OCI-LY1 (cell line): Measurements from ENCODE around the gene CBLIF.
"Not testable (repeated sequence)": the region's sequence is repeated elsewhere in the genome, so short reads cannot be mapped to it uniquely, and the experiment has no call there.

ENCODE experiments used
- H2AFZ ChIP-seq: fragments of 200-600 bp; sonication (generic), shearing (Covaris generic); 2 replicates; pipeline ENCODE4 v1.6.0; 2014; ENCODE audit warnings: antibody characterized with exemption, mild to moderate bottlenecking, low read length
- H3F3A ChIP-seq: fragments of 200-600 bp; sonication (generic), shearing (Covaris generic); 2 replicates; pipeline ENCODE4 v1.6.0; 2014; ENCODE audit warnings: mild to moderate bottlenecking, antibody characterized with exemption, low read length, moderate library complexity; ENCODE audit not compliant: insufficient read depth
- H3K27ac ChIP-seq: fragments of 200-600 bp; sonication (generic); 2 replicates; pipeline ENCODE4 v1.5.1; 2014; ENCODE audit warnings: low read length, mixed run types, mild to moderate bottlenecking, low read depth; ENCODE audit not compliant: poor library complexity, severe bottlenecking
- H3K27me3 ChIP-seq: fragments of 200-600 bp; sonication (generic); 2 replicates; pipeline ENCODE4 v1.6.0; 2014; ENCODE audit warnings: antibody characterized with exemption, mild to moderate bottlenecking, low read length, moderate library complexity; ENCODE audit not compliant: insufficient read depth
- H3K36me3 ChIP-seq: fragments of 200-600 bp; sonication (generic); 2 replicates; pipeline ENCODE4 v1.6.1; 2014; ENCODE audit warnings: mild to moderate bottlenecking, antibody characterized with exemption, low read length, moderate library complexity, mixed read lengths; ENCODE audit not compliant: insufficient read depth
- H3K4me1 ChIP-seq: fragments of 200-600 bp; sonication (generic); 2 replicates; pipeline ENCODE4 v1.5.1; 2014; ENCODE audit warnings: mild to moderate bottlenecking, low read length, moderate library complexity; ENCODE audit not compliant: insufficient read depth, severe bottlenecking
- H3K4me2 ChIP-seq: fragments of 200-600 bp; sonication (generic), shearing (Covaris generic); 2 replicates; pipeline ENCODE4 v1.6.1; 2014; ENCODE audit warnings: low read length
- H3K4me3 ChIP-seq: fragments of 200-600 bp; sonication (generic); 2 replicates; pipeline ENCODE4 v1.5.1; 2014; ENCODE audit warnings: low read length, low read depth, mild to moderate bottlenecking, mixed read lengths; ENCODE audit not compliant: poor library complexity, severe bottlenecking
- H3K79me2 ChIP-seq: fragments of 200-600 bp; shearing (Covaris generic); 2 replicates; pipeline ENCODE4 v1.6.1; 2016; ENCODE audit warnings: mixed run types, low read length, mixed read lengths; ENCODE audit not compliant: insufficient read depth
- H3K9ac ChIP-seq: fragments of 200-600 bp; sonication (generic), shearing (Covaris generic); 2 replicates; pipeline ENCODE4 v1.6.1; 2014; ENCODE audit warnings: mild to moderate bottlenecking, low read length, mixed read lengths
- H3K9me2 ChIP-seq: fragments of 200-600 bp; sonication (generic), shearing (Covaris generic); 2 replicates; pipeline ENCODE4 v1.6.1; 2014; ENCODE audit warnings: low read depth, mild to moderate bottlenecking, low read length, mixed read lengths
- H3K9me3 ChIP-seq: fragments of 200-600 bp; shearing (Covaris generic); 2 replicates; pipeline ENCODE4 v1.6.1; 2014; ENCODE audit warnings: low read length, mixed read lengths
- H4K20me1 ChIP-seq: fragments of 200-600 bp; sonication (generic), shearing (Covaris generic); 2 replicates; pipeline ENCODE4 v1.6.0; 2016; ENCODE audit warnings: mild to moderate bottlenecking, low read length; ENCODE audit not compliant: insufficient read depth
- CTCF ChIP-seq: fragments of 200-600 bp; sonication (generic), shearing (Covaris generic); IDR thresholded peaks from 2 replicates; pipeline ENCODE4 v1.5.1; 2017; ENCODE audit warnings: mild to moderate bottlenecking, antibody characterized with exemption, low read length, moderate library complexity, mixed read lengths
- EZH2 ChIP-seq: fragments of 200-600 bp; sonication (generic), shearing (Covaris generic); IDR thresholded peaks from 2 replicates; pipeline ENCODE4 v1.8.0; 2017; ENCODE audit warnings: borderline replicate concordance, mixed run types, mild to moderate bottlenecking, antibody characterized with exemption, low read length, moderate library complexity, mixed read lengths

The CBLIF gene

GRCh38 chr11:59849129-59849528 lies 3.8 kb upstream of the CBLIF start:
- H3K27me3 ChIP-seq, result no peaks in the 10 kb centered on the region
- no peaks in the 10 kb centered on the region for H4K20me1 ChIP-seq
- H3K27ac ChIP-seq, result no peak overlapping the region
- no peaks in the 10 kb centered on the region for H3F3A ChIP-seq
- no peak overlapping the region for H2AFZ ChIP-seq
- no peaks in the 10 kb centered on the region for H3K36me3 ChIP-seq
- no peak overlapping the region for H3K4me3 ChIP-seq
- no peak for TF ChIP-seq EZH2
- no peak for TF ChIP-seq CTCF
- no peaks in the 10 kb centered on the region for H3K4me1 ChIP-seq
- H3K9ac ChIP-seq, result no peak overlapping the region
- H3K9me2 ChIP-seq, result no peaks in the 10 kb centered on the region
- no peaks in the 10 kb centered on the region for H3K79me2 ChIP-seq
- H3K9me3 ChIP-seq, result no peaks in the 10 kb centered on the region
- H3K4me2 ChIP-seq, result no peak overlapping the region

- H3K9ac ChIP-seq, H3K9me3 ChIP-seq, H3K27me3 ChIP-seq, H3K27ac ChIP-seq, H2AFZ ChIP-seq, H3K4me3 ChIP-seq, H3K4me1 ChIP-seq, H3K36me3 ChIP-seq, H3K4me2 ChIP-seq, H3F3A ChIP-seq, H4K20me1 ChIP-seq, H3K9me2 ChIP-seq, H3K79me2 ChIP-seq: not testable (repeated sequence)
Observed at GRCh38 chr11:59848439-59848838, 3.1 kb upstream of the CBLIF start.

- H3K27me3 ChIP-seq, result no peaks in the 10 kb centered on the region
- H4K20me1 ChIP-seq, result no peaks in the 10 kb centered on the region
- no peak overlapping the region for H3K4me2 ChIP-seq
- no peaks in the 10 kb centered on the region for H3F3A ChIP-seq
- no peaks in the 10 kb centered on the region for H3K79me2 ChIP-seq
- no peak overlapping the region for H2AFZ ChIP-seq
- no peaks in the 10 kb centered on the region for H3K36me3 ChIP-seq
- TF ChIP-seq CTCF (no peak), EZH2 (no peak)
- no peaks in the 10 kb centered on the region for H3K9me3 ChIP-seq
- no peak overlapping the region for H3K4me3 ChIP-seq
- no peaks in the 10 kb centered on the region for H3K4me1 ChIP-seq
- H3K27ac ChIP-seq, result no peak overlapping the region
- no peak overlapping the region for H3K9ac ChIP-seq
- no peaks in the 10 kb centered on the region for H3K9me2 ChIP-seq
Observed at GRCh38 chr11:59847626-59848025, 2.3 kb upstream of the CBLIF start.

GRCh38 chr11:59846556-59846955 lies 1.3 kb upstream of the CBLIF start:
- TF ChIP-seq CTCF, result no peak
- TF ChIP-seq EZH2, result no peak
- Histone ChIP-seq H3K4me2 (no peak overlapping the region), H3K36me3 (no peaks in the 10 kb centered on the region), H3K27me3 (no peaks in the 10 kb centered on the region), H3K9me3 (no peaks in the 10 kb centered on the region), H3K9ac (no peak overlapping the region), H3F3A (no peaks in the 10 kb centered on the region), H3K4me3 (no peak overlapping the region), H3K79me2 (no peaks in the 10 kb centered on the region), H3K9me2 (no peaks in the 10 kb centered on the region), H2AFZ (no peak overlapping the region), H3K4me1 (no peaks in the 10 kb centered on the region), H3K27ac (no peak overlapping the region), H4K20me1 (no peaks in the 10 kb centered on the region)
